ENCODE measurements around the gene ELMO1.

Gene ELMO1, protein sequence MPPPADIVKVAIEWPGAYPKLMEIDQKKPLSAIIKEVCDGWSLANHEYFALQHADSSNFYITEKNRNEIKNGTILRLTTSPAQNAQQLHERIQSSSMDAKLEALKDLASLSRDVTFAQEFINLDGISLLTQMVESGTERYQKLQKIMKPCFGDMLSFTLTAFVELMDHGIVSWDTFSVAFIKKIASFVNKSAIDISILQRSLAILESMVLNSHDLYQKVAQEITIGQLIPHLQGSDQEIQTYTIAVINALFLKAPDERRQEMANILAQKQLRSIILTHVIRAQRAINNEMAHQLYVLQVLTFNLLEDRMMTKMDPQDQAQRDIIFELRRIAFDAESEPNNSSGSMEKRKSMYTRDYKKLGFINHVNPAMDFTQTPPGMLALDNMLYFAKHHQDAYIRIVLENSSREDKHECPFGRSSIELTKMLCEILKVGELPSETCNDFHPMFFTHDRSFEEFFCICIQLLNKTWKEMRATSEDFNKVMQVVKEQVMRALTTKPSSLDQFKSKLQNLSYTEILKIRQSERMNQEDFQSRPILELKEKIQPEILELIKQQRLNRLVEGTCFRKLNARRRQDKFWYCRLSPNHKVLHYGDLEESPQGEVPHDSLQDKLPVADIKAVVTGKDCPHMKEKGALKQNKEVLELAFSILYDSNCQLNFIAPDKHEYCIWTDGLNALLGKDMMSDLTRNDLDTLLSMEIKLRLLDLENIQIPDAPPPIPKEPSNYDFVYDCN

DNA sequence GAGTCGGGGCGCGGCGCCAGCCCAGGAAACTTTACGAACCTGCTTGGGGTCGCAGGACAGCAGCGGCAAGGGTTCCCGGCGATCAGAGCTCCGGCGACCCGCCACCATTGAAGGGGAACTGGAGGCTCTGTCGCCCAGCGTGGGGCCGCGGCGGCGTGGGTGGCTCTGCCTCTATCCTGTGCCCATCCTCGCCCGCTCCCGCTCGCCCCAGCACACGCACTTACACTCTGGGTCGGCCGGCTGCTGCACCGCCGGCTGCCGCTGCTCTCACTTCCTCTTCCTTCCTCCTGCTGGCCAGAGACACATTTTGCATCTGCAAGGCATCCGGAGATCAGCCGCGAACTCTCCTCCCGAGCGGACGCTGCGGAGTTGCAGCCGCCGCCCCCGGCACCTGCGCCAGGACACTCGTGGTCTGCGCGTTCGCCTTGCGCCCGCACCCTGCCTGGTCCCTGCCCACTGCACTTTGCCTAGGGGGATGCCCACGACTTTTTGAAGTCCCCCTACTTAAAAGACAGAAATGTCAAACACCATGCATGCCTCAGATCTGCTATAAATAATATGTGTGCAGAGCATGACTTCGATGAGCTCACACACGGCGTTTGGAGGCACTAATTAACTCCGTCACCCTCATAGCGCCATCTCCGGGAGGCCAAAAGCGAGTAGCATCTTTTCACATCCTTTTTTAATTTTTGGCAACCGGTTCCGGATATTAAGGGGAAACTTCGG lies at the start of gene ELMO1:
Gene ELMO1, minus strand, starts transcription at position 229 of the 726 bp plus-strand sequence. CDS start 106,174 bp downstream, outside the sequence.
- no peaks in the 10 kb centered on the region for H3K4me1 ChIP-seq (ENCODE audit: insufficient read depth, poor library complexity, severe bottlenecking)
- H3K27ac ChIP-seq (ENCODE audit: poor library complexity, severe bottlenecking), result no peak within 1 kb of the TSS
- no peaks in the 10 kb centered on the region for H3K9me3 ChIP-seq (ENCODE audit: severe bottlenecking)
- ATAC-seq (ENCODE audit: low read depth), result peak; percentile 91
- DNase-seq (ENCODE audit: low spot score), result peak; percentile 60
- peaks cover 40% of the 10 kb centered on the region for H3K27me3 ChIP-seq (ENCODE audit: insufficient read depth, poor library complexity, severe bottlenecking)
- H3K36me3 ChIP-seq (ENCODE audit: low read depth), result no peaks in the 10 kb centered on the region
- peak within 1 kb of the TSS; percentile 46 for H3K4me3 ChIP-seq (ENCODE audit: severe bottlenecking)
- TF ChIP-seq, protein P1, sequence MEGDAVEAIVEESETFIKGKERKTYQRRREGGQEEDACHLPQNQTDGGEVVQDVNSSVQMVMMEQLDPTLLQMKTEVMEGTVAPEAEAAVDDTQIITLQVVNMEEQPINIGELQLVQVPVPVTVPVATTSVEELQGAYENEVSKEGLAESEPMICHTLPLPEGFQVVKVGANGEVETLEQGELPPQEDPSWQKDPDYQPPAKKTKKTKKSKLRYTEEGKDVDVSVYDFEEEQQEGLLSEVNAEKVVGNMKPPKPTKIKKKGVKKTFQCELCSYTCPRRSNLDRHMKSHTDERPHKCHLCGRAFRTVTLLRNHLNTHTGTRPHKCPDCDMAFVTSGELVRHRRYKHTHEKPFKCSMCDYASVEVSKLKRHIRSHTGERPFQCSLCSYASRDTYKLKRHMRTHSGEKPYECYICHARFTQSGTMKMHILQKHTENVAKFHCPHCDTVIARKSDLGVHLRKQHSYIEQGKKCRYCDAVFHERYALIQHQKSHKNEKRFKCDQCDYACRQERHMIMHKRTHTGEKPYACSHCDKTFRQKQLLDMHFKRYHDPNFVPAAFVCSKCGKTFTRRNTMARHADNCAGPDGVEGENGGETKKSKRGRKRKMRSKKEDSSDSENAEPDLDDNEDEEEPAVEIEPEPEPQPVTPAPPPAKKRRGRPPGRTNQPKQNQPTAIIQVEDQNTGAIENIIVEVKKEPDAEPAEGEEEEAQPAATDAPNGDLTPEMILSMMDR (IDR thresholded peaks at IDR 0.05; ENCODE audit: poor library complexity, severe bottlenecking), result peak; percentile 20

DNA sequence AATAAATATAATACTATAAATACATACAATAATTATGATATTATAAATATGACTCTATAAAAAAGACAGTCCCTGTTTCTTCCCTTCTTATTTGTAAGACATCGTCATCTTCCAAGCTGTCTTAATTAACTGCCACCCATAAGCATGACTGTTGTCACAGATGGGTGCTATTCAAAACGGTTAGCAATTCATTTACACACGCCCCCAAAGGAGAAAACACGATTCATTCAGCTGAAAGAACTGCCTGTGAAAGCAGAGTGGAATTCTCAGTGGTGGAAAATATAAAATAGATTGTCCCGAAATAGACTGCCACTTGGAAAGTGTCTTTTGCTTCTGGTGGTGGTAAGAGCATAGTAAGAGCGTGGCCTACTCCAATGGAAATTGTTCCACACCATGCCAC lies 48.9 kb upstream of the ELMO1 start:
- TF ChIP-seq, protein P1 (IDR thresholded peaks at IDR 0.05; ENCODE audit: poor library complexity, severe bottlenecking), result no peak
- Histone ChIP-seq H3K9me3 (ENCODE audit: severe bottlenecking) (no peaks in the 10 kb centered on the region), H3K36me3 (ENCODE audit: low read depth) (no peaks in the 10 kb centered on the region), H3K4me3 (ENCODE audit: severe bottlenecking) (no peak overlapping the region), H3K27me3 (ENCODE audit: insufficient read depth, poor library complexity, severe bottlenecking) (no peaks in the 10 kb centered on the region), H3K27ac (ENCODE audit: poor library complexity, severe bottlenecking) (no peak overlapping the region), H3K4me1 (ENCODE audit: insufficient read depth, poor library complexity, severe bottlenecking) (no peaks in the 10 kb centered on the region)
- no peak for DNase-seq (ENCODE audit: low spot score)
- no peak for ATAC-seq (ENCODE audit: low read depth)

DNA sequence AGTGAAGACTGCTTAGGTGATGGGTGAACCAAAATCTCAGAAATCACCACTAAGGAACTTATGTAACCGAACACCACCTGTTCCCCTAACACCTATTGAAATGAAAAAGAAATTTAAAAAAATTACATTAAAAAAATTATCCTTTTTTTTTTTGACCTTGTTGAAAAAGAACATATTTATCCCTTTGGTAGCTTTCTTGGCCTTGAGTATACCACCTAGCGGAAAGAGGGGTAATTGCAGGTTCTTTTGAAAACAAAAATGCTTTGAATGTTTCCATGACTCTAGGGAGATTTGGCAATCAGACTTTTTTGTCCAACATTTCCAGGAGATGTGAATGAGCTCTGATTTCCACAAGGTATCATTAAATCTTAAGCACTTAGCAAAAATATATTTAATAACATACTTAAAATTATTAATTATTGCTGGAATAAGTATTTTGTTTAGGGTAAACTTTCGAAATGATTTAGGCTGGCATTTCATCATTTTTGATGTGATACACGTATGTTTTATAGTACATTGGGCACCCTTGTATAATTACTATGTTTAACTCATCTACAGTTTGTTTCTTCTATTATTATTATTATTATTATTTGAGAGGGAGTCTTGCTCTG lies 47.0 kb upstream of the ELMO1 start:
- ATAC-seq (ENCODE audit: low read depth) (no peak), DNase-seq (ENCODE audit: low spot score) (no peak)
- H3K36me3 ChIP-seq (ENCODE audit: low read depth), result no peaks in the 10 kb centered on the region
- H3K4me1 ChIP-seq (ENCODE audit: insufficient read depth, poor library complexity, severe bottlenecking), result no peaks in the 10 kb centered on the region
- no peaks in the 10 kb centered on the region for H3K9me3 ChIP-seq (ENCODE audit: severe bottlenecking)
- H3K27ac ChIP-seq (ENCODE audit: poor library complexity, severe bottlenecking), result no peak overlapping the region
- H3K4me3 ChIP-seq (ENCODE audit: severe bottlenecking), result no peak overlapping the region
- no peaks in the 10 kb centered on the region for H3K27me3 ChIP-seq (ENCODE audit: insufficient read depth, poor library complexity, severe bottlenecking)
- TF ChIP-seq, protein P1 (IDR thresholded peaks at IDR 0.05; ENCODE audit: poor library complexity, severe bottlenecking), result peak; percentile 84

DNA sequence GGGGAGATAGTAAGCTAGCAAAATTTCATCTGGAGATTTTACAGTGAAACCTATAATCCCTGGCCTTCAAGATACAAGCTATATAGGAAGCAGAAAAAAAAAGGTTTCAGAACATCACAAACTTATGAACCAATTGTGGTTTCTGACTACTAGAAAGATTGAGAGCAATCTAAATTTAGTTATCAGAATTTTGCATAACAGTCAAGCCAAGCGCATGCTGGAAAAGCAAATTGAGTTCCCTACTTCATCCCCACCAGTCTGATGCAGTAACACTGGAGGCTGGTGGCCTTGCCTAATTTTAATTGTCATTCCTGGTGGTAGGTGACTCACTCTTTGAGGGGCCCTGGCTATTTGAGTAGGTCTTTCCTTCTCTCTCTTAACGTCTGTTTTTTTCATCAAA lies 46.3 kb upstream of the ELMO1 start:
- Histone ChIP-seq H3K4me3 (ENCODE audit: severe bottlenecking) (no peak overlapping the region), H3K4me1 (ENCODE audit: insufficient read depth, poor library complexity, severe bottlenecking) (no peaks in the 10 kb centered on the region), H3K27me3 (ENCODE audit: insufficient read depth, poor library complexity, severe bottlenecking) (no peaks in the 10 kb centered on the region), H3K27ac (ENCODE audit: poor library complexity, severe bottlenecking) (no peak overlapping the region), H3K36me3 (ENCODE audit: low read depth) (no peaks in the 10 kb centered on the region), H3K9me3 (ENCODE audit: severe bottlenecking) (no peaks in the 10 kb centered on the region)
- DNase-seq (ENCODE audit: low spot score) (no peak), ATAC-seq (ENCODE audit: low read depth) (no peak)
- TF ChIP-seq, protein P1 (IDR thresholded peaks at IDR 0.05; ENCODE audit: poor library complexity, severe bottlenecking), result no peak

Data from RWPE2 (cell line).